Epithelial cell of proximal tubule (primary cell): ENCODE data around the gene TRIM7. TPM values are rescaled to one million over a fixed set of nuclear protein-coding genes. Genes with fewer than 3 reads are reported as not detected.
A peak's percentile ranks its signal among the peaks of the same experiment; 100 is the strongest.
"Not testable (repeated sequence)": the region's sequence is repeated elsewhere in the genome, so short reads cannot be mapped to it uniquely, and the experiment has no call there.

Experiments
- DNase-seq: peaks from one replicate; pipeline ENCODE4 v3.0.0-alpha.2; 2011; ENCODE audit warnings: low read depth
- H3K4me3 ChIP-seq: 2 replicates; pipeline ENCODE4 v1.5.1; 2011; ENCODE audit warnings: low read depth, mild to moderate bottlenecking, low read length
- total RNA-seq: library from RNA; depleted of rRNA; stranded (reverse); fragments of >200 nt; gene quantifications from 2 replicates; pipeline ENCODE4 v1.2.3, GENCODE V29; 2015
- TF ChIP-seq, protein P1 (sequence below): conservative IDR thresholded peaks from 2 replicates; pipeline ENCODE4 v1.5.1; 2012; ENCODE audit warnings: low read depth, mild to moderate bottlenecking, low read length

The TRIM7 gene
- total RNA-seq, 1 donor from 2014 or later: 14.6 TPM

DNA sequence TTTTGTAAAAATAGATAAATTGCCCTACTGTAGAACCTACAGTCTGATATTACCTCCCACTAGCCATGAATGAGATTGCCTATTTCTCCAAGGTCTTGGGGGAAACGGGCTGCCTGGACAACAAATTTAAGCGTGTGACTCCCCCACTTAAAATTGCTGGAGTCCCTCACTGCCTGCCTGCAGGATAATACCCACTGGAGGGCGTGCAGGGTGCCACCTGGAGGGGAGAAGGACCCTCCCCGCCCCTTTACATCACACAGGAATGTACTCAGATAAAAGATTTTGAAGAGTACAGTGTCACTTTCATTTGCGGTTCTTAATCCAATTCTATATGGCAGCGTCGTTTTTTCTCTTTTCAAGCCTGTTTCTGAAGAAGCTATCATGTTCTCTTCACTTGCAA, 6.2 kb upstream of the TRIM7 start:
- no peak overlapping the region for H3K4me3 ChIP-seq
- TF ChIP-seq, protein P1, sequence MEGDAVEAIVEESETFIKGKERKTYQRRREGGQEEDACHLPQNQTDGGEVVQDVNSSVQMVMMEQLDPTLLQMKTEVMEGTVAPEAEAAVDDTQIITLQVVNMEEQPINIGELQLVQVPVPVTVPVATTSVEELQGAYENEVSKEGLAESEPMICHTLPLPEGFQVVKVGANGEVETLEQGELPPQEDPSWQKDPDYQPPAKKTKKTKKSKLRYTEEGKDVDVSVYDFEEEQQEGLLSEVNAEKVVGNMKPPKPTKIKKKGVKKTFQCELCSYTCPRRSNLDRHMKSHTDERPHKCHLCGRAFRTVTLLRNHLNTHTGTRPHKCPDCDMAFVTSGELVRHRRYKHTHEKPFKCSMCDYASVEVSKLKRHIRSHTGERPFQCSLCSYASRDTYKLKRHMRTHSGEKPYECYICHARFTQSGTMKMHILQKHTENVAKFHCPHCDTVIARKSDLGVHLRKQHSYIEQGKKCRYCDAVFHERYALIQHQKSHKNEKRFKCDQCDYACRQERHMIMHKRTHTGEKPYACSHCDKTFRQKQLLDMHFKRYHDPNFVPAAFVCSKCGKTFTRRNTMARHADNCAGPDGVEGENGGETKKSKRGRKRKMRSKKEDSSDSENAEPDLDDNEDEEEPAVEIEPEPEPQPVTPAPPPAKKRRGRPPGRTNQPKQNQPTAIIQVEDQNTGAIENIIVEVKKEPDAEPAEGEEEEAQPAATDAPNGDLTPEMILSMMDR: no peak
- no peak for DNase-seq

DNA sequence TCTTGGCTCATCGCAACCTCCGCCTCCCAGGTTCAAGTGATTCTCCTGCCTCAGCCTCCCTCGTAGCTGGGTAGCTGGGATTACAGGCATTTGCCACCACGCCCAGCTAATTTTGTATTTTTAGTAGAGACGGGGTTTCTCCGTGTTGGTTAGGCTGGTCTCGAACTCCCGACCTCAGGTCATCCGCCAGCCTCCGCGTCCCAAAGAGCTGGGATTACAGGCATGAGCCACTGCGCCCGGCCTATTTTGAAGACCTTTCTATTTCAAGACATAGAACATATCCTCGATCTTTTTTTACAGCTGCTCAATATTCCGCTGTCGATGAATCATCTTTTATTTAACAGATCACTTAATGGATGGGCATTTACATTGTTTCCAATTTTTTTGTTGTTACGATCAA, 5.7 kb upstream of the TRIM7 start:
- H3K4me3 ChIP-seq, DNase-seq: not testable (repeated sequence)

DNA sequence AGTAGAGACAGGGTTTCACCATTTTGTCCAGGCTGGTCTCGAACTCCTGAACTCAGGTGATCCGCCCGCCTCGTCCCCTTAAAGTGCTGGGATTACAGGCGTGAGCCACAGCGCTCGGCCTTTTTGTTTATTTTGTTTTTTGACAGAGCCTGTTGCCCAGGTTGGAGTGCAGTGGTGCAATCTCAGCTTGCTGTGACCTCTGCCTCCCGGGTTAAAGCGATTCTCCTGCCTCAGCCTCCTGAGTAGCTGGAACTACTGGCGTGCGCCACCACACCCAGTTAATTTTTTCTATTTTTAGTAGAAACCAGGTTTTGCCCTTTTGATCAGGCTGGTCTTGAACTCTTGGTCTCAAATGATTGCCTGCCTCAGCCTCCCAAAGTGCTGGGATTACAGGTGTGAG, 5.2 kb upstream of the TRIM7 start:
- not testable (repeated sequence) for DNase-seq, H3K4me3 ChIP-seq

DNA sequence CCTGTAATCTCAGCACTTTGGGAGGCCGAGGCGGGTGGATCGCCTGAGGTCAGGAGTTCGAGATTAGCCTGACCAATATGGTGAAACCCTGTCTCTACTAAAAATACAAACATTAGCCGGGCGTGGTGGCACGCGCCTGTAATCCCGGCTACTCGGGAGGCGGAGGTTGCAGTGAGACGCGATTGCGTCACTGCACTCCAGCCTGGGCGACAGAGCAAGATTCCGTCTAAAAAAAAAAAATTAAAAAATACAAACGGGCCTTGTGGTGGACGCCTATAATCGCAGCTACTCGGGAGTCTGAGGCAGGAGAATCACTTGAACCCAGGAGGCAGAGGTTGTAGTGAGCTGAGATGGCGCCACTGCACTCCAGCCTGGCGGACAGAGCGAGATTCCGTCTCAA, 4.0 kb upstream of the TRIM7 start:
- not testable (repeated sequence) for H3K4me3 ChIP-seq, DNase-seq

DNA sequence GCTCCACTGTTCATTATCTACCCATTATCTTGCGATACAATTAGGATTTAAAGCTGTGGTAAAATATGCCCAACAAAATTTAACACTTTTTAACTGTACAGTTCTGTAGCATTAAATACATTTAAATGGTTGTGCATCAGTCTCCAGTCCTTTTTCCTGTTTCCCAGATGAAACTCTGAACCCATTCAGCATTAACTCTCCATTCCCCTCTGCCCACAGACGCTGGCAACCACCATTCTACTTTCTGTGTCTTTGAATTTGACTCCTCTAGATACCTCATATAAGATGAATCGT, 2.9 kb upstream of the TRIM7 start:
- TF ChIP-seq, protein P1: no peak
- H3K4me3 ChIP-seq: peak overlapping the region; percentile 68
- DNase-seq: no peak

DNA sequence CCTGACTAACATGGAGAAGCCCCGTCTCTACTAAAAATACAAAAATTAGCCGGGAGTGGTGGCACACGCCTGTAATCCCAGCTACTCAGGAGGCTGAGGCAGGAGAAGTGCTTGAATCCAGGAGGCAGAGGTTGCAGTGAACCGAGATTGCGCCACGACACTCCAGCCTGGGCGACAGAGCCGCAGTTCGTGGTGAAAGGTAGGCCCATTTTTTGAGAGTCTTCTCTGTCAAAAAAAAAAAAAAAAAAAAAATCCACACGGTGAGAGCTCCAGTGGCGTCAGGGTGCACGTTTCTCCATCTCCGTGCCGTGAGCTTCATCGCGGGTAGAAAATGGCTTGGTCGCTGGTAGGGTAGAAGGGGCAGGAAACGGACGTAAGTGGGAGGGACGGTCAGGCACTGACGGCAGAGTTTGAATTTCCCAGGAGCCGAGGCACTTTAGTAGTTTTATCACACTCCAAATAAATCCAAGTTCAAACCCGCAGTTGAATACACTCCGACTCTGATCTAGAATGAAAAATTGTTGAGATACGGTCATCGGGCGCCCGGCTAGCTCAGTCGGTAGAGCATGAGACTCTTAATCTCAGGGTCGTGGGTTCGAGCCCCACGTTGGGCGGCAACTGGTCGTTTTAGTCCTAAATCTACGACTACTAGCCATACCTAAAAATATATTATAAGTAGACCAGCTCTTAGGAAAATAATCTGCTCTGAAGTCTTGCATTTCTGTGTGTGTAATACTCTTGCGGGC, 2.4 kb upstream of the TRIM7 start:
- peak overlapping the region; percentile 68 for H3K4me3 ChIP-seq
- TF ChIP-seq, protein P1: no peak
- DNase-seq: no peak

DNA sequence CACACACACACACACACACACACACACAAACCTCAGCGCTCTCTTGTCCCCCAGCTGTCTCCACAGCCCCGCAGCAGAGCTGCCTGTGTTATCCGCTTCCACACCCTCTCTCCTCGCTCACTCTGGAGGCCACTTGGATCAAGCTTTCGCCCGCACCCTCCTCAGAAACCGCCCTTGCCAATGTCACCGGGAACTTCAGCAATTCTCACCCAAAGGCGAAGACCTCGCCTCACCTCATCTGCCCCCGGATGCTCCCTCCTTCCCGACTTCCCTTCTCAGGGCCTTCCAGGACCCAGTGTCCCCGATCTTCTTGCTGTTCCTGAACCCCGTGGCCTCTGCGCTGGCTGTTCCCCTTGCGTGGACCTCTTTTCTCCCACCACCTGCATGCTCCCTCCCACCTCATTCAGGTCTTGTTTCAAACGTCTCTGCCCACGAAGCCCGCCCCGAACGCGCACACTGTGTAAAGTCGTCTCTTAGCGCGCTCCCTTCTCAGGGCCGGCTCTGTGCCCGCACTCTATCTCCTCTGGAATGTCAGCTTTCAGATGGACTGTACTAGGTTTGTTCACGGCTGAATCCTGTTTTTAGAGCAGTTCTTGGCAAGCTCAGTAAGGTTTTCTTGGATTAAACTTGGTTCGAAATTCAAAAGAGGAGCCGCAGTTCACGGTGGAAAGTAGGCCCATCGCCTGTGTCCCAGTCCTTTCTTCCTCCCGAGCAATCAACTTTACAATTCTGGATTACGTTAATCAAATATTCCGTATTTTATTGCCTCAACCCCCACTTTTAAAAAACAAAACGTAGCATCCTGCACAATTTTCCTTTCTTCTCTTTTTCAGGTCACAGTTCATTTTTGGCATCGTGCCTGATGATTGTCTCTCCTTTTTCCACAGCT, 1.0 kb upstream of the TRIM7 start:
- TF ChIP-seq, protein P1: no peak
- no peak for DNase-seq
- H3K4me3 ChIP-seq: peak overlapping the region; percentile 68

DNA sequence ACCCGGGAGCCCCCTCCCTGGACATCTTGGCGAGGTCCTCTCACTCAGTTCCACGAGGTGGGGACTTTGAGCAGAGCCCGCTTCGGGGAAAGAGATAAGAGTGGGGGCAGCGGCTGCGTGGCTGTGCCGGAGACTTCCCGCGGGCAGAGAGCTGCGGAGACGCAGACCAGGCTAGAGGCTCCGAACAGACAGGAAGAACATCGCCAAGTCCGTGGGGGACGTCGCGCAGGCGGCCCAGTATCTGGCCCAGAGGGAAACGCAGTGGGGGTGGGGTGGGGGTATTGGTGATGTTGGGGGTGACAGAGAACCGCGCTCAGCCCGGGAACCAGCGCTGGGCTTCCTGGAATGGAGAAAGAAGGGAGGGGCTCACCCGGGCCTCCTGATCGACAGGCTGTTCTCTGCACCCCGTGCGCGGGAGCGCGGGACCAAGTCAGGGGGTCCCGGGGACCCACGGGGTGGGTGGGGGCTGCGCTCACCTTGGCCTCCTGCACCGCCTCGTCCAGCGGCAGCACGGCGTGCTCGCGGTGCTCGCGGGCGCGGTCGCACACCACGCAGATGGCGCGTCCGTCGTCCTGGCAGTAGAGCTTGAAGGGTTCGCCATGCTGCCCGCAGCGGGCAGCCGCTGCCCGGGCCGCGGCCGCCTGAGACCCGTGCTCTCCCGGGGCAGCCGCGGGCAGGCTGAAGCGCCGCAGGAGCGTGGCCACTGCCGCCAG, 727 bp downstream of the TRIM7 start:
- TF ChIP-seq, protein P1: no peak
- DNase-seq: no peak
- H3K4me3 ChIP-seq: peak overlapping the region; percentile 68
